Right lobe of liver (tissue), 4 donors: ENCODE results near the gene STON2.

Source experiments
- POLR2A ChIP-seq: fragments of 450-650 bp; IDR thresholded peaks from one replicate; pipeline ENCODE4 v1.6.1; 2017; ENCODE audit warnings: antibody characterized with exemption, mild to moderate bottlenecking
- TF ChIP-seq, protein P1 (sequence below), 4 donors: fragments of 200-600 bp in 3 of 4; fragments of 450-650 bp in 1 of 4; IDR thresholded peaks; one replicate each; pipeline versions ENCODE4 v1.5.1 to v1.8.0; 2016 to 2022; ENCODE audit warnings: antibody characterized with exemption in 4 of 4, mild to moderate bottlenecking in 2 of 4
- donor health status: DM: no; HTN: no; CAD: no.
- donor health status: DM: no; HTN: no; CAD: no.
- donor health status: DM: no; HTN: yes; CAD: no.

DNA sequence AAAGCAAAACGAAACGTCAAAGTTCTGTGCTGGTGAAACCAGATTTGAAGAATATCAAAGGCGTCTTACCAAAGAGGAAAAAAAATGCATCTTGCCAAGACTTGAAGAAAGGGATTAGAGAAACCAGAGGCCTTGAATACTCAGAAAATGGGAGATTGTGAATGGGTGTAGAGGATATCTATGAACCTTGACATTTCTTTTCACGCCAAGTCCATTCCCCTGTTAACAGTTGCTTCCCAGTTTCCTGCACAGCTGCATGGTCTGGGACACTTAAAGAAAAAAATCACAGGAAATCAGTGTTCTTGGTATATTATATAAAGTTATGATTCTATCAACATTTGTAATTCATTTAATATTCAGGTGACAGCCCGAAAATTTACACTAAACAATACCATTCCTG is 178.0 kb downstream of the STON2 start:
- TF ChIP-seq, protein P1, sequence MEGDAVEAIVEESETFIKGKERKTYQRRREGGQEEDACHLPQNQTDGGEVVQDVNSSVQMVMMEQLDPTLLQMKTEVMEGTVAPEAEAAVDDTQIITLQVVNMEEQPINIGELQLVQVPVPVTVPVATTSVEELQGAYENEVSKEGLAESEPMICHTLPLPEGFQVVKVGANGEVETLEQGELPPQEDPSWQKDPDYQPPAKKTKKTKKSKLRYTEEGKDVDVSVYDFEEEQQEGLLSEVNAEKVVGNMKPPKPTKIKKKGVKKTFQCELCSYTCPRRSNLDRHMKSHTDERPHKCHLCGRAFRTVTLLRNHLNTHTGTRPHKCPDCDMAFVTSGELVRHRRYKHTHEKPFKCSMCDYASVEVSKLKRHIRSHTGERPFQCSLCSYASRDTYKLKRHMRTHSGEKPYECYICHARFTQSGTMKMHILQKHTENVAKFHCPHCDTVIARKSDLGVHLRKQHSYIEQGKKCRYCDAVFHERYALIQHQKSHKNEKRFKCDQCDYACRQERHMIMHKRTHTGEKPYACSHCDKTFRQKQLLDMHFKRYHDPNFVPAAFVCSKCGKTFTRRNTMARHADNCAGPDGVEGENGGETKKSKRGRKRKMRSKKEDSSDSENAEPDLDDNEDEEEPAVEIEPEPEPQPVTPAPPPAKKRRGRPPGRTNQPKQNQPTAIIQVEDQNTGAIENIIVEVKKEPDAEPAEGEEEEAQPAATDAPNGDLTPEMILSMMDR (IDR thresholded peaks at IDR 0.05) = no peak
- no peak for TF ChIP-seq POLR2A
